Stomach (tissue), 9 donors: ENCODE data around the gene FFAR1. TPM values are rescaled to one million over a fixed set of nuclear protein-coding genes. Genes with fewer than 3 reads are reported as not detected.

Experiments used
- DNase-seq, 2 donors: peaks; one replicate each; pipeline versions ENCODE4 v3.0.0 to v3.0.0-alpha.2; 2013 to 2019
- H3K27ac ChIP-seq, 5 donors: fragments of 200-600 bp in 4 of 5; sonication (generic) in 4 of 5; one replicate each; pipeline ENCODE4 v1.5.1; 2013 to 2019; ENCODE audit warnings: mild to moderate bottlenecking in 1 of 5, moderate library complexity in 1 of 5
- H3K27me3 ChIP-seq, 3 donors: fragments of 200-600 bp; sonication (generic); one replicate each; pipeline ENCODE4 v1.5.1; 2017 to 2019; ENCODE audit warnings: mixed run types in 1 of 3
- H3K36me3 ChIP-seq, 4 donors: fragments of 200-600 bp; sonication (generic); 1 replicate in 3 of 4; 2 replicates in 1 of 4; pipeline ENCODE4 v1.5.1; 2016 to 2019
- H3K4me1 ChIP-seq, 4 donors: fragments of 200-600 bp; sonication (generic); one replicate each; pipeline ENCODE4 v1.5.1; 2016 to 2019
- H3K4me3 ChIP-seq, 4 donors: fragments of 200-600 bp; sonication (generic) in 3 of 4; one replicate each; pipeline ENCODE4 v1.5.1; 2016 to 2019; ENCODE audit warnings: mild to moderate bottlenecking in 1 of 4
- H3K9me3 ChIP-seq, 4 donors: fragments of 200-600 bp; sonication (generic); one replicate each; pipeline ENCODE4 v1.5.1; 2016 to 2019
- CTCF ChIP-seq, 7 experiments: fragments of 450-650 bp in 4 of 7; fragments of 200-600 bp in 3 of 7; sonication (generic) in 3 of 7; IDR thresholded peaks; one replicate each; pipeline ENCODE4 v1.5.1; 2016 to 2019; ENCODE audit warnings: antibody characterized with exemption in 7 of 7, control low read depth in 2 of 7, mild to moderate bottlenecking in 1 of 7
- EP300 ChIP-seq: sonication (generic); formaldehyde crosslinking; IDR thresholded peaks from one replicate; pipeline ENCODE4 v1.6.1; 2017; ENCODE audit warnings: antibody characterized with exemption
- POLR2A ChIP-seq, 4 donors: fragments of 450-650 bp; IDR thresholded peaks; one replicate each; pipeline ENCODE4 v1.6.1; 2016; ENCODE audit warnings: antibody characterized with exemption in 4 of 4, control low read depth in 2 of 4, mild to moderate bottlenecking in 1 of 4, moderate library complexity in 1 of 4
- POLR2AphosphoS5 ChIP-seq, 3 donors: sonication (generic); formaldehyde crosslinking; IDR thresholded peaks; one replicate each; pipeline ENCODE4 v1.6.1; 2016; ENCODE audit warnings: antibody characterized with exemption in 3 of 3
- WGBS, 5 donors: extraction: QIAGEN DNeasy Blood & Tissue Kit in 3 of 5; methylation state at CpG; one replicate each; pipeline versions ENCODE4 v1.1.5 to v1.1.7; 2013 to 2018; 5-methylcytosine and 5-hydroxymethylcytosine counted together
- intact Hi-C: fragments of 100-400 bp; cut with DNase I; formaldehyde crosslinking; loops from one replicate; pipeline ENCODE4 v1.15.1; 2023; ENCODE audit warnings: low total_unique reads
- polyA plus RNA-seq, 3 donors: library from polyadenylated mRNA; stranded (reverse); fragments of 200-250 nt; gene quantifications; one replicate each; pipeline ENCODE4 v1.2.3, GENCODE V29; 2013
- total RNA-seq, 5 donors: library from RNA; depleted of rRNA; stranded (reverse); fragments of >200 nt; gene quantifications; one replicate each; pipeline versions ENCODE4 v1.1.0 to v1.2.3, GENCODE V29; 2014 to 2016
- donor health status: healthy with polysubstance abuse.
- donor health status: Bipolar disorder and iron deficiency.
- donor health status: healthy.

Gene FFAR1
- total and polyA plus RNA-seq, 8 donors = 0.18 TPM; not detected in 7

GRCh38 chr19:35309481-35310279 lies 38.0 kb upstream of the FFAR1 start:
- intact Hi-C loops = no loop called here
- whole genome bisulfite sequencing, 5 donors = 59 to 75% (median 70%) methylated on average over 25 to 47 of the region's 47 CpGs
- DNase-seq = peak in 1 of 2 donors; percentile 80
- no peaks in the 10 kb centered on the region for H3K36me3 ChIP-seq
- H3K4me3 ChIP-seq = no peak overlapping the region
- H3K27ac ChIP-seq = no peak overlapping the region
- no peaks in the 10 kb centered on the region for H3K4me1 ChIP-seq
- peaks cover 0 to 19% (median 0%) of the 10 kb centered on the region in 3 donors for H3K27me3 ChIP-seq
- H3K9me3 ChIP-seq = no peaks in the 10 kb centered on the region
- TF ChIP-seq POLR2AphosphoS5 (IDR thresholded peaks at IDR 0.05) (no peak), POLR2A (IDR thresholded peaks at IDR 0.05) (no peak), EP300 (no peak), CTCF (IDR thresholded peaks at IDR 0.05) (no peak)

- H3K9me3 ChIP-seq = no peaks in the 10 kb centered on the region
- no peaks in the 10 kb centered on the region for H3K36me3 ChIP-seq
- TF ChIP-seq CTCF (IDR thresholded peaks at IDR 0.05) = no peak
- TF ChIP-seq EP300 = no peak
- no peak for TF ChIP-seq POLR2A (IDR thresholded peaks at IDR 0.05)
- no peak for TF ChIP-seq POLR2AphosphoS5 (IDR thresholded peaks at IDR 0.05)
- intact Hi-C loops = no loop called here
- H3K27me3 ChIP-seq = peaks cover 0 to 26% (median 0%) of the 10 kb centered on the region in 3 donors
- no peak overlapping the region for H3K4me3 ChIP-seq
- no peak overlapping the region for H3K27ac ChIP-seq
- DNase-seq = no peak
- WGBS, 5 donors = 70 to 89% (median 87%) methylated on average over 11 to 12 of the region's 12 CpGs
- H3K4me1 ChIP-seq = no peaks in the 10 kb centered on the region
Measured at GRCh38 chr19:35310331-35310730, 37.4 kb upstream of the FFAR1 start.

GRCh38 chr19:35310811-35311465 lies 36.8 kb upstream of the FFAR1 start:
- no peak for TF ChIP-seq POLR2A (IDR thresholded peaks at IDR 0.05)
- no peak for TF ChIP-seq EP300
- Histone ChIP-seq H3K27ac (no peak overlapping the region), H3K36me3 (no peaks in the 10 kb centered on the region), H3K4me1 (no peaks in the 10 kb centered on the region), H3K27me3 (peaks cover 0 to 28% (median 0%) of the 10 kb centered on the region in 3 donors), H3K4me3 (no peak overlapping the region), H3K9me3 (no peaks in the 10 kb centered on the region)
- DNase-seq = no peak
- intact Hi-C loops = no loop called here
- WGBS, 5 donors = 86 to 92% (median 91%) methylated on average over 10 of the region's 10 CpGs

GRCh38 chr19:35311901-35312665 lies 35.6 kb upstream of the FFAR1 start:
- Histone ChIP-seq H3K4me3 (no peak overlapping the region), H3K9me3 (no peaks in the 10 kb centered on the region), H3K27me3 (peaks cover 0 to 28% (median 0%) of the 10 kb centered on the region in 3 donors), H3K36me3 (no peaks in the 10 kb centered on the region), H3K4me1 (no peaks in the 10 kb centered on the region), H3K27ac (no peak overlapping the region)
- WGBS, 5 donors = 80 to 85% (median 81%) methylated on average over 14 to 21 of the region's 21 CpGs
- intact Hi-C loops = no loop called here
- TF ChIP-seq POLR2A (IDR thresholded peaks at IDR 0.05) (no peak), EP300 (no peak), CTCF (IDR thresholded peaks at IDR 0.05) (no peak), POLR2AphosphoS5 (IDR thresholded peaks at IDR 0.05) (no peak)
- DNase-seq = no peak
